ENCODE data around the gene NACAD.

The NACAD gene

GRCh38 chr7:45126920-45127319 is 38.2 kb upstream of the NACAD start:
- no peak for TF ChIP-seq CTCF (IDR thresholded peaks at IDR 0.05)
- H3K9me3 ChIP-seq = no peaks in the 10 kb centered on the region
- H3K4me3 ChIP-seq (ENCODE audit: low read depth in 1 of 2, low read length in 1 of 2) = no peak overlapping the region
- no peaks in the 10 kb centered on the region for H3K4me1 ChIP-seq (ENCODE audit: control insufficient read depth in 1 of 2, insufficient read depth in 1 of 2, low read depth in 1 of 2, low read length in 1 of 2)
- H3K36me3 ChIP-seq = no peaks in the 10 kb centered on the region
- no peaks in the 10 kb centered on the region for H3K27me3 ChIP-seq
- H3K27ac ChIP-seq = no peak overlapping the region

- H3K9me3 ChIP-seq = no peaks in the 10 kb centered on the region
- no peak overlapping the region for H3K27ac ChIP-seq
- H3K4me3 ChIP-seq (ENCODE audit: low read depth in 1 of 2, low read length in 1 of 2) = no peak overlapping the region
- H3K4me1 ChIP-seq (ENCODE audit: control insufficient read depth in 1 of 2, insufficient read depth in 1 of 2, low read depth in 1 of 2, low read length in 1 of 2) = no peaks in the 10 kb centered on the region
- no peaks in the 10 kb centered on the region for H3K27me3 ChIP-seq
- TF ChIP-seq CTCF (IDR thresholded peaks at IDR 0.05) = no peak
- no peaks in the 10 kb centered on the region for H3K36me3 ChIP-seq
Measured at GRCh38 chr7:45126201-45126600, 37.4 kb upstream of the NACAD start.

- H3K36me3 ChIP-seq = no peaks in the 10 kb centered on the region
- TF ChIP-seq CTCF (IDR thresholded peaks at IDR 0.05) = no peak
- H3K27ac ChIP-seq = no peak overlapping the region
- H3K4me3 ChIP-seq (ENCODE audit: low read depth in 1 of 2, low read length in 1 of 2) = no peak overlapping the region
- no peaks in the 10 kb centered on the region for H3K27me3 ChIP-seq
- H3K4me1 ChIP-seq (ENCODE audit: control insufficient read depth in 1 of 2, insufficient read depth in 1 of 2, low read depth in 1 of 2, low read length in 1 of 2) = no peaks in the 10 kb centered on the region
- H3K9me3 ChIP-seq = no peaks in the 10 kb centered on the region
Measured at GRCh38 chr7:45125193-45125904, 36.6 kb upstream of the NACAD start.

DNA sequence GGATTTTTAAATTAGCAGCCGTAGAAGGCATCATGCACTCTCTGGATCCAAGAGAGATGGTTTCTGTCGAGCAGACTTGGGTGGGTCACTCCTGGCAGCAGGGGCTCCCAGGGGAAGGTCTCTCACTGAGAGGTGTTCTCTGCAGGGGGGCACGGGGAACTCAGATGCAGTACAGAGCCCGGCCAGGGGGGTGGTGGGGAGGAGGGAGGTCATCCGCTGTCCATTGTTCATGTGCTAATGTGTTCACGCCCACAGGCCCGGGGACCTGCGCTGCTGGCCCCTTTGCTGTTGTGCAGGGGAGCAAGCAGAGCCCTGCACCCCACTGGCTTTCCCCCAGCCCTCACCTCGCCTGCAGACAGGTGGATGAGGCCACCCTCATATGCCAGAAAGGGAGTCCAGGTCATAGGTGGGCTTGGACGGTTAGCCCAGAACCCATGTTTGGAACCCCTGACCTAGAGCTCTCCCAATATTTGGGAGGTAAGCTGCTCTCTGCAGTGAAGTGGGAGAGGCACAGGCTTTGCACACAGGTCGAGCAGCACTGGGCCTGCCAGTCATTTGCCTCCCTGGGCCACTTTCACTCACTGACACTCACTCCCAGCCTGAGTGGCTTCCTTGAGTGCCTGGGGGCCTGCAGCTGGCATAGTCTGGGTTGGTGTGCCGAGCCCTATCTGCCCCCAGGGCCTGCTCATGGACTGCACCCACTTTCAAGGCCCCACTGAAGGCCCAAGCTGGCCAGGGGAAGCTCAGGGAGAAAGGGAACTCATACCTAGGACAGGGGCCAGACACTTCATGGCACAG is 35.3 kb upstream of the NACAD start:
- Histone ChIP-seq H3K36me3 (no peaks in the 10 kb centered on the region), H3K27ac (no peak overlapping the region), H3K4me1 (ENCODE audit: control insufficient read depth in 1 of 2, insufficient read depth in 1 of 2, low read depth in 1 of 2, low read length in 1 of 2) (no peaks in the 10 kb centered on the region), H3K27me3 (no peaks in the 10 kb centered on the region), H3K9me3 (no peaks in the 10 kb centered on the region), H3K4me3 (ENCODE audit: low read depth in 1 of 2, low read length in 1 of 2) (no peak overlapping the region)
- no peak for TF ChIP-seq CTCF (IDR thresholded peaks at IDR 0.05)

DNA sequence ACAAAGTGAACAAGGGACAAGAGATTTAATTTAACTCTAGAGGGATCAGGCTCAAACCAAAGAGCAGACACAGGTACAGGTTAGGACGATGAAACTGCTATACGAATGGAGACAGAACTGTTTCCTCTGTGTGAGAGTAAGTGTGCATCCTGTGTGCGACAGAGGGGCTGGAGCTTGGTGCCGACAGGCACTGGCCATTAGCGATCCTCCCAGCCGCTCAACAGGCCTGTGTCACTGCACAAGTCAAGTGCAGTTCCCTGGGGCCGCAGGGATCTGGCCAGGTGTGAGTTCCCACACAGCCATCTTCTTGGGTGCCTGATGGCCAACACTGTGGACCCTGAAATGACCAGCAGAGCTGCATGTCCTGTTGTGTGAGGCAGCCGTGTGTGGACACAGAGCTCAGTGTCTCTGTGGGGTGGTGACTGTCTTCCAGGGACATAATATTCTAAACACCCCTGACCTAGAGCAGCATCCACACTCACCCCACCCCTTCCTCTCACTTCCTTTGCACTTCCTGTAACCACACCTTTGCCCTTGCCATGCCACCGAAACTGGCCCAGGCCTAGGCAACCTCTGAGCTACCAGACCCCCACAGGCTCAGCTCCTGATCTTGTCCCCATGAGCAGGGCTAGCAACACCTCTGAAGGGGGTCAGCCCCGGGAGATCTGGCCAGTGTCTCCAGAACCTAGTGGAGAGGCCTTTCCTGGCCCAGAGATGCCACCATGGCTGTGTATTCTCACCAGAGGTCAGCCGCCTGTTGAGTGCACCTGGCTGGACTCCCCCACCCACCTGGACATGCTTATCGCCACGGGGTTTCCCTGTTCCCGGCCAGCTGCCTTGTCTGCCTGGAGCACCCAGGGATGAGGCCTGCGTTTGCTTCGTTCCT is 34.4 kb upstream of the NACAD start:
- Histone ChIP-seq H3K9me3 (no peaks in the 10 kb centered on the region), H3K27ac (no peak overlapping the region), H3K36me3 (no peaks in the 10 kb centered on the region), H3K4me1 (ENCODE audit: control insufficient read depth in 1 of 2, insufficient read depth in 1 of 2, low read depth in 1 of 2, low read length in 1 of 2) (no peaks in the 10 kb centered on the region), H3K4me3 (ENCODE audit: low read depth in 1 of 2, low read length in 1 of 2) (no peak overlapping the region), H3K27me3 (no peaks in the 10 kb centered on the region)
- no peak for TF ChIP-seq CTCF (IDR thresholded peaks at IDR 0.05)
